H4 (cell line): ENCODE measurements around the gene ZNF41. TPM values are rescaled to one million over a fixed set of nuclear protein-coding genes. Genes with fewer than 3 reads are reported as not detected.
A peak's percentile ranks its signal among the peaks of the same experiment; 100 is the strongest.
"Not testable (repeated sequence)": the region's sequence is repeated elsewhere in the genome, so short reads cannot be mapped to it uniquely, and the experiment has no call there.

Source experiments
- DNase-seq: peaks from one replicate; pipeline ENCODE4 v3.0.0-alpha.2; 2015; ENCODE audit warnings: low spot score
- total RNA-seq: library from RNA; depleted of rRNA; stranded (reverse); fragments of >200 nt; shearing (Covaris generic); gene quantifications from 2 replicates; pipeline ENCODE4 v1.2.3, GENCODE V29; 2014; rRNA removed

ZNF41 gene
- 7.6 and 9.8 TPM in 2 replicates for total RNA-seq

- peak; percentile 85 for DNase-seq
These were observed at the start of gene ZNF41 for GRCh38 chrX:47482512-47483305. ZNF41 (minus strand) TSS chrX:47483222; CDS start chrX:47467481, 15,741 bp downstream.

- DNase-seq = no peak
These were observed 47.0 kb upstream of the ZNF41 start for GRCh38 chrX:47530049-47530448.

GRCh38 chrX:47529548-47529947 is 46.5 kb upstream of the ZNF41 start:
- no peak for DNase-seq

GRCh38 chrX:47523713-47524166 is 40.7 kb upstream of the ZNF41 start:
- no peak for DNase-seq

DNA sequence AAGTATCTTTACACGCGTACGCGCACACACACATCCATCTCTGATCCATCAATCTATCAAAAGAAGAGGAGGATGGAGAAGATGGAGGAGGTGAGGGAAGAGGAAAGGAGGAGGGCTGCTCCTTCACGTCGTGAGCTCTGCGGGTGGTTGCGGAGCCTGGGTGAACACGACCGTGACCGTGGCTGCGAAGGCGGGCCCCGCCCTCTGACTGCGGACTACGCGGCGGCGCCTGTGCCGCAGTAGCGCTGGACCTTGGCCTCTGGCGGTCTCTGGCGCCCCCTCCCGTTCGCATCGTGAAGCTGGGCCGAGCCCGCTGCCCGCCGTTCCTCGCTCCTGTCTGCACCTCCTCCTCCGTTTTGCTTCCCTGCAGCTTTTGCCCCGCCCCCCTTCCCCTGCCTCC is 40.3 kb upstream of the ZNF41 start:
- DNase-seq = peak; percentile 61

DNA sequence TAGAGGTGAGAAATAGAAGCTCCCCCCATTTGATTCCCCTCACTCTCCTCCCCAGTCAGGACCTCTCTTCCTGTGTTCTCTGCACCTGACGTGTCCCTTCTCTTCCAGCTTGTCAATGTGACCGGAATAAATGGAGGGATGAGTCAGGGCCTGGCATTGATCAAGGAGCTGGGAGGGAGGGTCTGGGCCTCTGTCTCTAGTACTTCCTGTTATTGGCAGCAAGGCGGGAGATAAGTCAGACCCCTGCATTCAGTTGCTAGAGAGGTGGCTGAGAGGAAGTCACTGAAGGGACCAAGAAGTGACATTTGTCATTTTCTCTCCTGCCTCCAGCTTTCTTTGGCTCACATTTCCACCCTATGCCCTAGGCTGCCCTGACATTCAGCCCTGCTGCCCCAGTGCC is 35.1 kb upstream of the ZNF41 start:
- no peak for DNase-seq

GRCh38 chrX:47515941-47516665 is 33.1 kb upstream of the ZNF41 start:
- DNase-seq = peak; percentile 21

- no peak for DNase-seq
These were observed 31.7 kb upstream of the ZNF41 start for GRCh38 chrX:47514533-47515235.

GRCh38 chrX:47513034-47513965 is 30.3 kb upstream of the ZNF41 start:
- not testable (repeated sequence) for DNase-seq

GRCh38 chrX:47512383-47512782 is 29.4 kb upstream of the ZNF41 start:
- not testable (repeated sequence) for DNase-seq

GRCh38 chrX:47507153-47507867 is 24.3 kb upstream of the ZNF41 start:
- DNase-seq = no peak

GRCh38 chrX:47503151-47503550 is 20.1 kb upstream of the ZNF41 start:
- DNase-seq = no peak

DNA sequence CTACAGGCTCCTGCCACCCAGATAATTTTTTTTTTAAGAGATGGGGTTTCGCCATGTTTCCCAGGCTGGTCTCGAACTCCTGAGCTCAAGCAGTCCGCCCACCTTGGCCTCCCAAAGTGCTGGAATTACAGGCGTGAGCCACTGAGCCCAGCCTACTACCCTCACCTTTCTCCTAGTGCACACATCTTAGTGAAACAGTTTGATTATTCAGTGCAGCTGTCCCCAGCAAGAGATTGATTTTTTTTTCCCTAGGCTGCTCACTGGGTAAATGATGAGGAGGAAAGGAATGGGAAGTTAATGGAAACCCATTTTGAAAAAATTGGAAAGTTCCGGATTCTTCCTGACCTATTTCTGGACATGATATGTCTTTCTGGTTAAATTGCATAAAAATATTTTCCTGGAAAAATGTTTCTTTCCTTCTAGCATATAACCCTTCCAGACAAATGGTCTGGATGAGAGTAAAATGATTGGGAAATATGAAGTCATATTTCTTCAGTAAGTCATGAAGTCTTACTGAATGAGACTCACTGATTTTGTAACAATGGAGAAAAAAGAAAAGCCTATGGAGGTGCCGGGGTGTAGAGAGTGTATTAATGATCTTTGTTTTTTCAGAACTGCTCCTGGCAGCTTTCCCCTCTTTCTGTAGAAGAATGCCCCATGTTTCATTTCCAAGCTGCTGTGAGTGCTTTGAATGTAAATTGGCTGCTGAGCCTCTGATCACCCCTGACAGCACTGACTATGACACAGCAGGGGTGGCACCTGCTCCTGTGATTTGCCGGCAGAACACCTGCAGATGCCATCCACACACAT is 19.5 kb upstream of the ZNF41 start:
- DNase-seq = no peak

DNA sequence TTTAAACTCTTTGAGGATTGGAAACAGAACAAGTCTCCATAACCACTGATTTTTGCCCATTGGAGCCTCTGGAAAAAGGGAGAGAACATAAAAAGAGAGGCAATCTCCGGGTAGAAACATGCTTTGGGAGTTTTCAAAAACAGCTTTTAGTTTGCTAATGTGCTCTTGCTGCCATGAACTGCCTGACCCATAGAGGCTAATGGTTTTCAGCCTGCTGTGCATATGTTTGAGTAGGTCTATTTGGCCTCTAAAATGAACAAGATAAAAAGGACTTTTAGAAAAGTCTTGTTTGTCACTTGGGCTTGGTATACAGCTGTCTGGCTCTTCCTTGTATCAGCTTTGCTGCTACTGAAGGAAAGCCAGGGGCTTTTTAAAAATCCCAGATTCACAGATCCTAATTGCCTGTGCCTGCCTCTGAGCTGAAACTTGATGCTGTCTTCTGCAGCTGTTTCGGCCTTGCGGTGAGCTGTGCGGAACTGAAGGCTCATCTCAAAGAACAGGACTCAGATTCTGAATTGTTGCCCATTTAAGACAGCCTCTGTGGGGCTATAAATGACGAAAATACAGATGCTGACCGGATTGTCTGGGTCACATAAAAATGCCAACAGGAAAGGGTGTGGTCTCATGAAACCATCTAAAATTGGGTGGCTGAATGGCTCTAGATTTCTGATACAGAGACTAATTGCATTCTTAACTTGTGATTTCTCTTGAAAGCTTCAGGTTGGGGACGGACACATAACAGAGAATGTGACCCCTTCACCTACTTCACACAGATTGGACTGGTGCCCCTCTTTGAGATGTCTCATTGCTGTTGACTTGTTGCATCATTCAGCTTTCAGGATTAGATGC is 18.4 kb upstream of the ZNF41 start:
- DNase-seq = peak; percentile 56

DNA sequence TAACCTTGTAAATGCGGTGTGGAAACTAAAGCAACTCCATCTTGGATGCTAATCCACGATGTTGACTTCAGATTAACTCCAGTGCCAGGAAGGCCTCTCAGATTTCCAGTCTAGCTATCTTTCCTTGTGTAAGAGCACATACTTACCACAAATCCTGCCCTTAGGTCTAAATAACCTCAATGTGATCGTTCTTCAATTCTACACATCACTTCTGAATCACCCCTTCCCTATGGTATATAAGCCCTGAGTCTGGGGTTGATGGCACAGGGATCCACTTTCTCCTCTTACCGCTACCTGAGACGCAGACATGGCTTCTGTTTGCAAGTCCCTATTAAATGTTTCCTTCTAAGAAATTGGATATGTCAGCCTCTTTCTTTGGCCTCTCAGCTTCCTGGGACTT is 17.5 kb upstream of the ZNF41 start:
- no peak for DNase-seq

DNA sequence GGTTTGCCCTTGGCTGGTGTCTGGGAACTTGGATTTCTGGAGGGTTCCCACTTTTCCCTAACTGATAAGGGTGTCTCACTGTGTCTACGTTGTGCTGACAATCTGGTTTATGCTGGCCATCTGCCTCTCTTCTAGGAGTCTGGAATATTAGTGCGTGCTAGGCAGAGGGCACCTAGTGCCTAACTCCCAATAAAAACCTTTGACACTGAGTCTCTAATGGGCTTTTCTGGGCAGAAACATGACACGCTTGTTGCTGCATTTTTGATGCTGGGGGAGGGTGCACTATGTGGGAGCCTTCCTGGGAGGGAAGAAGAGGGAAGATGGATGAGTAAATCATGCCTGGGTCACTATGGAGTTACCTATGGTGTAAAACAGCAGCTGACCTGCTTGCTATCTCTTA is 16.3 kb upstream of the ZNF41 start:
- DNase-seq = no peak

DNA sequence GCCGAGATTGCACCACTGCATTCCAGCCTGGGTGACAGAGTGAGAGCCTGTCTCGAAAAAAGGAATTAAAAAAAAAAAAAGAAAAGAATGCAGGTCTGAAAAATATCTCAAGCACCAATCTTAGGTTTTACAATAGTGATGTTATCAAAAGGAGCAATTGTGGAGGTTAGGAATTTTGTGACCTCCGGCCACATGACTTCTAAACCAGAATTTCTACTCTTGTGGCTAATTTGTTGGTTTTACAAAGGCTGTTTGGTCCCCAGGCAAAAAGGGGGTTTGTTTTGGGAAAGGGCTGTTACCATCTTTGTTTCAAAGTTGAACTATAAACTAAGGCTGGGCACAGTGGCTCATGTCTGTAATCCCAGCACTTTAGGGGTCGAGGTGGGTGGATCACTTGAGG is 15.4 kb upstream of the ZNF41 start:
- no peak for DNase-seq

- DNase-seq = no peak
These were observed 14.4 kb upstream of the ZNF41 start for GRCh38 chrX:47497271-47497888.
